GM12878 (cell line): ENCODE measurements around the gene CRYBA2.

ENCODE experiments used
- CEBPB ChIP-seq, 2 experiments: fragments of 150-350 bp in 1 of 2; IDR thresholded peaks; 2 replicates each; pipeline ENCODE4 v1.6.1; 2012 to 2014; ENCODE audit warnings: low read depth in 2 of 2, low read length in 2 of 2, borderline replicate concordance in 1 of 2, inconsistent platforms in 1 of 2
- CREB1 ChIP-seq: IDR thresholded peaks from 2 replicates; pipeline ENCODE4 v1.6.1; 2012; ENCODE audit warnings: low read depth, mild to moderate bottlenecking, inconsistent platforms
- CTCF ChIP-seq, 3 experiments: IDR thresholded peaks in 2 of 3; conservative IDR thresholded peaks in 1 of 3; 2 replicates each; pipeline ENCODE4 v1.5.1; 2011; ENCODE audit warnings: low read depth in 3 of 3, low read length in 3 of 3, mild to moderate bottlenecking in 3 of 3, control low read depth in 2 of 3, moderate library complexity in 2 of 3, inconsistent platforms in 1 of 3, mixed read lengths in 1 of 3; ENCODE audit not compliant: control insufficient read depth in 2 of 3, insufficient read depth in 1 of 3; ENCODE audit errors: extremely low read depth in 1 of 3
- EZH2 ChIP-seq: IDR thresholded peaks from 2 replicates; pipeline ENCODE4 v1.6.1; 2012; ENCODE audit warnings: low read depth, mild to moderate bottlenecking, control low read depth, inconsistent platforms, low read length, borderline replicate concordance; ENCODE audit not compliant: control insufficient read depth
- MYC ChIP-seq: IDR thresholded peaks from 2 replicates; pipeline ENCODE4 v1.6.1; 2011; ENCODE audit warnings: mild to moderate bottlenecking, low read length, moderate library complexity, inconsistent platforms; ENCODE audit not compliant: insufficient read depth, insufficient replicate concordance, insufficient read length, severe bottlenecking
- NRF1 ChIP-seq: conservative IDR thresholded peaks from 2 replicates; pipeline ENCODE4 v1.6.1; 2011; ENCODE audit warnings: mild to moderate bottlenecking, low read depth, low read length, improper control_type of control experiment
- PML ChIP-seq: IDR thresholded peaks from 2 replicates; pipeline ENCODE4 v1.6.1; 2012; ENCODE audit warnings: low read length, inconsistent platforms
- POLR2A ChIP-seq: IDR thresholded peaks from 2 replicates; pipeline ENCODE4 v1.6.1; 2011; ENCODE audit warnings: low read depth, mild to moderate bottlenecking, low read length
- RAD21 ChIP-seq: IDR thresholded peaks from 2 replicates; pipeline ENCODE4 v1.6.1; 2011; ENCODE audit warnings: mild to moderate bottlenecking, low read depth, low read length, moderate library complexity; ENCODE audit not compliant: insufficient read depth
- RCOR1 ChIP-seq: conservative IDR thresholded peaks from 2 replicates; pipeline ENCODE4 v1.6.1; 2012; ENCODE audit warnings: low read depth, low read length, improper control_type of control experiment
- SP1 ChIP-seq: IDR thresholded peaks from one replicate; pipeline ENCODE4 v1.6.1; 2011; ENCODE audit warnings: low read depth, low read length
- TF ChIP-seq, protein P1 (sequence below): IDR thresholded peaks from 2 replicates; pipeline ENCODE4 v1.6.1; 2011; ENCODE audit warnings: low read depth, low read length, improper control_type of control experiment, borderline replicate concordance
- TF ChIP-seq, protein P2 (sequence below): IDR thresholded peaks from 2 replicates; pipeline ENCODE4 v1.6.1; 2012; ENCODE audit warnings: low read depth, low read length, improper control_type of control experiment

- no peak for TF ChIP-seq RAD21
- TF ChIP-seq, protein P1, sequence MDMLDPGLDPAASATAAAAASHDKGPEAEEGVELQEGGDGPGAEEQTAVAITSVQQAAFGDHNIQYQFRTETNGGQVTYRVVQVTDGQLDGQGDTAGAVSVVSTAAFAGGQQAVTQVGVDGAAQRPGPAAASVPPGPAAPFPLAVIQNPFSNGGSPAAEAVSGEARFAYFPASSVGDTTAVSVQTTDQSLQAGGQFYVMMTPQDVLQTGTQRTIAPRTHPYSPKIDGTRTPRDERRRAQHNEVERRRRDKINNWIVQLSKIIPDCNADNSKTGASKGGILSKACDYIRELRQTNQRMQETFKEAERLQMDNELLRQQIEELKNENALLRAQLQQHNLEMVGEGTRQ = no peak
- TF ChIP-seq RCOR1 = no peak
- no peak for TF ChIP-seq CEBPB (IDR thresholded peaks at IDR 0.05; ENCODE audit: borderline replicate concordance in 1 of 2, low read depth in 2 of 2, low read length in 2 of 2)
- no peak for TF ChIP-seq MYC
- no peak for TF ChIP-seq CTCF (IDR thresholded peaks at IDR 0.05 in 2 of 3, conservative IDR thresholded peaks at IDR 0.05 in 1 of 3; ENCODE audit: control insufficient read depth in 2 of 3, extremely low read depth in 1 of 3, insufficient read depth in 1 of 3, low read depth in 3 of 3, low read length in 3 of 3)
- TF ChIP-seq EZH2 = no peak
- no peak for TF ChIP-seq POLR2A
- TF ChIP-seq PML = no peak
- TF ChIP-seq NRF1 = no peak
- TF ChIP-seq, protein P2, sequence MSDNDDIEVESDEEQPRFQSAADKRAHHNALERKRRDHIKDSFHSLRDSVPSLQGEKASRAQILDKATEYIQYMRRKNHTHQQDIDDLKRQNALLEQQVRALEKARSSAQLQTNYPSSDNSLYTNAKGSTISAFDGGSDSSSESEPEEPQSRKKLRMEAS = no peak
- no peak for TF ChIP-seq SP1
- TF ChIP-seq CREB1 = no peak
Observed at GRCh38 chr2:219026946-219027345, 33.7 kb upstream of the CRYBA2 start.
